HCT116 (cell line): ENCODE results near the gene CNN1. TPM values are rescaled to one million over a fixed set of nuclear protein-coding genes. Genes with fewer than 3 reads are reported as not detected.

Experiments
- ATAC-seq: fragments of 200-7000 bp; cut with Tn5 transposase; 2 replicates; pipeline ENCODE4 v1.9.1; 2020; ENCODE audit warnings: mild to moderate bottlenecking, moderate library complexity
- BruUV-seq: library from RNA; stranded (reverse); fragments of 400-500 nt; replicated peaks from 2 replicates; lab custom pipeline; 2021; lab: Mats Ljungman, UMichigan
- CTCF ChIA-PET: fragments of 300-600 bp; sonication (Branson Sonifier 250); formaldehyde crosslinking; loops from one replicate; lab custom pipeline; 2021; ENCODE audit warnings: antibody characterized with exemption; lab: Charles Lee
- POLR2A ChIA-PET: fragments of 300-600, 350-600 bp; sonication (Branson Sonifier 250); formaldehyde crosslinking; loops from one replicate; lab custom pipeline; 2021; ENCODE audit warnings: antibody characterized with exemption; lab: Charles Lee
- RAD21 ChIA-PET, 2 experiments: fragments of 300-600 bp; sonication (Branson Sonifier 250); formaldehyde crosslinking; loops; one replicate each; lab custom pipeline; 2023; ENCODE audit warnings: low total read pairs in 2 of 2; ENCODE audit not compliant: uncharacterized antibody in 2 of 2, unreplicated experiment in 2 of 2, low non-redundant PET in 1 of 2; lab: Charles Lee
- DNase-seq: peaks from one replicate; pipeline ENCODE4 v3.0.0-alpha.2; 2010; ENCODE audit warnings: low read depth, low spot score
- H2AFZ ChIP-seq: fragments of 200-600 bp; shearing (Covaris generic), sonication (generic); 2 replicates; pipeline ENCODE4 v1.6.1; 2017; ENCODE audit warnings: low read depth, mixed run types, mixed read lengths, antibody characterized with exemption, low read length; ENCODE audit not compliant: poor library complexity, severe bottlenecking
- H3K27ac ChIP-seq: 2 replicates; pipeline ENCODE4 v1.5.1; 2012; ENCODE audit warnings: low read depth, low read length
- H3K27me3 ChIP-seq: fragments of 200-600 bp; sonication (generic); 2 replicates; pipeline ENCODE4 v1.6.1; 2016; ENCODE audit warnings: mixed run types, low read length, mixed read lengths; ENCODE audit not compliant: insufficient read depth
- H3K36me3 ChIP-seq, 2 experiments: fragments of 200-500 bp in 1 of 2; fragments of 200-600 bp in 1 of 2; sonication (Bioruptor generic) in 1 of 2; sonication (generic) in 1 of 2; 2 replicates each; pipeline versions ENCODE4 v1.5.1 to v1.6.1; 2014 to 2016; ENCODE audit warnings: low read length in 2 of 2, inconsistent platforms in 1 of 2, mixed read lengths in 1 of 2, mixed run types in 1 of 2; ENCODE audit not compliant: insufficient read depth in 2 of 2, control insufficient read depth in 1 of 2
- H3K4me1 ChIP-seq, 2 experiments: fragments of 200-600 bp in 1 of 2; sonication (generic) in 1 of 2; 2 replicates each; pipeline versions ENCODE4 v1.5.1 to v1.6.1; 2012 to 2017; ENCODE audit warnings: low read length in 2 of 2, inconsistent platforms in 1 of 2, mild to moderate bottlenecking in 1 of 2, mixed read lengths in 1 of 2, mixed run types in 1 of 2, moderate library complexity in 1 of 2; ENCODE audit not compliant: insufficient read depth in 2 of 2, control insufficient read depth in 1 of 2
- H3K4me2 ChIP-seq: fragments of 200-600 bp; sonication (generic); 2 replicates; pipeline ENCODE4 v1.6.1; 2017; ENCODE audit warnings: mixed run types, low read length, mixed read lengths
- H3K4me3 ChIP-seq, 2 experiments: fragments of 200-600 bp in 1 of 2; sonication (generic) in 1 of 2; replicated peaks in 1 of 2; 2 replicates each; pipeline ENCODE4 v1.5.1; 2011 to 2016; ENCODE audit warnings: low read length in 2 of 2, control low read depth in 1 of 2, low read depth in 1 of 2, mild to moderate bottlenecking in 1 of 2, mixed read lengths in 1 of 2, mixed run types in 1 of 2
- H3K79me2 ChIP-seq: fragments of 200-600 bp; sonication (generic); 2 replicates; pipeline ENCODE4 v1.6.1; 2017; ENCODE audit warnings: mild to moderate bottlenecking, mixed run types, low read length, moderate library complexity, mixed read lengths; ENCODE audit not compliant: insufficient read depth
- H3K9ac ChIP-seq: fragments of 200-600 bp; sonication (generic); 2 replicates; pipeline ENCODE4 v1.6.1; 2016; ENCODE audit warnings: low read length, mixed read lengths
- H3K9me2 ChIP-seq: fragments of 200-600 bp; sonication (generic), shearing (Covaris generic); 2 replicates; pipeline ENCODE4 v1.6.1; 2017; ENCODE audit warnings: mixed run types, mild to moderate bottlenecking, moderate library complexity; ENCODE audit not compliant: insufficient read depth
- H3K9me3 ChIP-seq, 2 experiments: fragments of 200-500 bp in 1 of 2; fragments of 200-600 bp in 1 of 2; sonication (Bioruptor generic) in 1 of 2; sonication (generic) in 1 of 2; 2 replicates each; pipeline ENCODE4 v1.6.1; 2014 to 2017; ENCODE audit warnings: low read length in 2 of 2, mixed read lengths in 2 of 2, inconsistent platforms in 1 of 2, low read depth in 1 of 2, mild to moderate bottlenecking in 1 of 2, mixed run types in 1 of 2, moderate library complexity in 1 of 2; ENCODE audit not compliant: control insufficient read depth in 1 of 2, insufficient read depth in 1 of 2
- H4K20me1 ChIP-seq: fragments of 200-600 bp; sonication (generic), shearing (Covaris generic); 2 replicates; pipeline ENCODE4 v1.6.1; 2017; ENCODE audit warnings: mixed run types, mild to moderate bottlenecking, moderate library complexity; ENCODE audit not compliant: insufficient read depth
- FOSL1 ChIP-seq: IDR thresholded peaks from 2 replicates; pipeline ENCODE4 v1.6.1; 2012; ENCODE audit warnings: low read depth
- POLR2AphosphoS5 ChIP-seq: IDR thresholded peaks from 2 replicates; pipeline ENCODE4 v1.6.1; 2011; ENCODE audit warnings: mild to moderate bottlenecking, low read depth, low read length, moderate library complexity
- RAD21 ChIP-seq: IDR thresholded peaks from 2 replicates; pipeline ENCODE4 v1.6.1; 2012; ENCODE audit warnings: low read depth, mild to moderate bottlenecking
- SIN3A ChIP-seq: IDR thresholded peaks from 2 replicates; pipeline ENCODE4 v1.6.1; 2012; ENCODE audit warnings: low read depth
- SP1 ChIP-seq: IDR thresholded peaks from 2 replicates; pipeline ENCODE4 v1.6.1; 2012; ENCODE audit warnings: low read depth
- SRF ChIP-seq: IDR thresholded peaks from 2 replicates; pipeline ENCODE4 v1.6.1; 2012; ENCODE audit warnings: low read depth
- TCF7L2 ChIP-seq: IDR thresholded peaks from 2 replicates; pipeline ENCODE4 v1.7.0; 2011; ENCODE audit warnings: borderline replicate concordance, inconsistent platforms; ENCODE audit not compliant: insufficient read depth, insufficient read length; ENCODE audit errors: extremely low read depth
- ZNF274 ChIP-seq: fragments of 200-500 bp; sonication (Bioruptor generic); IDR thresholded peaks from 2 replicates; pipeline ENCODE4 v1.6.1; 2014; ENCODE audit warnings: mild to moderate bottlenecking, low read depth, low read length, inconsistent platforms
- intact Hi-C: fragments of 100-400 bp; cut with micrococcal nuclease; formaldehyde crosslinking; loops from 2 replicates; pipeline ENCODE4 v1.10.0; 2022
- total RNA-seq: library from RNA; stranded (reverse); gene quantifications from one replicate; pipeline ENCODE4 v1.2.1, GENCODE V29; 2021; ENCODE audit not compliant: unreplicated experiment
- TF ChIP-seq, protein P1 (sequence below): IDR thresholded peaks from 2 replicates; pipeline ENCODE4 v1.6.1; 2012; ENCODE audit warnings: low read depth
- TF ChIP-seq, protein P2 (sequence below): IDR thresholded peaks from 2 replicates; pipeline ENCODE4 v1.6.1; 2012
- TF ChIP-seq, protein P3 (sequence below): IDR thresholded peaks from 2 replicates; pipeline ENCODE4 v1.6.1; 2012

The CNN1 gene
- total RNA-seq, 1 experiment from 2014 or later = 0.64 TPM

DNA sequence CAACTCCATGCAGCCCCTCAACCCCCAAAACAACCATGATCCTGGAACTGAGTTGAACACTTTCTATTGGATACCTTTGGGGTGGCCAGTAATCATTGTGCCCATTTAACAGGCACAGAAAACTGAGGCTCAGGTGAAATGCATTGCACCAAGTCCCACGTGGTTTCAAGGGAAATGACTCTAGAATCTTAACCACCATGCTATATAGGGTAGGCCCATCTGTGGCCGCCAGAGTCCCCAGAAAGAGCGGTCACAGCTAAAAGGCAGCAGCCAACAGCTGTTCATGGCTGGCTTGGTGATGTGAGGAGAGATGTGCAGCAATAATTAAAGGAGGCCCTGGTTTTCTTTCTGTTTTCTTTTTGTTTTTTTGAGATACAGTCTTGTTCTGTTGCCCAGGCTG is 2.6 kb downstream of the CNN1 start:
- Histone ChIP-seq H3K4me3 (no peak overlapping the region), H3K36me3 (no peaks in the 10 kb centered on the region), H3K9me3 (no peaks in the 10 kb centered on the region), H4K20me1 (no peaks in the 10 kb centered on the region), H3K4me1 (peaks cover 1 to 17% of the 10 kb centered on the region in 2 experiments; a peak in 3 of 4 replicates), H3K27ac (no peak overlapping the region), H3K4me2 (no peak overlapping the region), H2AFZ (no peak overlapping the region), H3K9ac (no peak overlapping the region), H3K27me3 (no peaks in the 10 kb centered on the region), H3K9me2 (no peaks in the 10 kb centered on the region), H3K79me2 (no peaks in the 10 kb centered on the region)
- CTCF ChIA-PET = no interaction called here
- no peak for DNase-seq
- POLR2A ChIA-PET = no interaction called here
- RAD21 ChIA-PET = no interaction called here
- no TSS peak for BruUV-seq
- intact Hi-C loops = no loop called here
- no peak for ATAC-seq
- TF ChIP-seq TCF7L2 = no peak
- no peak for TF ChIP-seq SP1
- TF ChIP-seq, protein P1, sequence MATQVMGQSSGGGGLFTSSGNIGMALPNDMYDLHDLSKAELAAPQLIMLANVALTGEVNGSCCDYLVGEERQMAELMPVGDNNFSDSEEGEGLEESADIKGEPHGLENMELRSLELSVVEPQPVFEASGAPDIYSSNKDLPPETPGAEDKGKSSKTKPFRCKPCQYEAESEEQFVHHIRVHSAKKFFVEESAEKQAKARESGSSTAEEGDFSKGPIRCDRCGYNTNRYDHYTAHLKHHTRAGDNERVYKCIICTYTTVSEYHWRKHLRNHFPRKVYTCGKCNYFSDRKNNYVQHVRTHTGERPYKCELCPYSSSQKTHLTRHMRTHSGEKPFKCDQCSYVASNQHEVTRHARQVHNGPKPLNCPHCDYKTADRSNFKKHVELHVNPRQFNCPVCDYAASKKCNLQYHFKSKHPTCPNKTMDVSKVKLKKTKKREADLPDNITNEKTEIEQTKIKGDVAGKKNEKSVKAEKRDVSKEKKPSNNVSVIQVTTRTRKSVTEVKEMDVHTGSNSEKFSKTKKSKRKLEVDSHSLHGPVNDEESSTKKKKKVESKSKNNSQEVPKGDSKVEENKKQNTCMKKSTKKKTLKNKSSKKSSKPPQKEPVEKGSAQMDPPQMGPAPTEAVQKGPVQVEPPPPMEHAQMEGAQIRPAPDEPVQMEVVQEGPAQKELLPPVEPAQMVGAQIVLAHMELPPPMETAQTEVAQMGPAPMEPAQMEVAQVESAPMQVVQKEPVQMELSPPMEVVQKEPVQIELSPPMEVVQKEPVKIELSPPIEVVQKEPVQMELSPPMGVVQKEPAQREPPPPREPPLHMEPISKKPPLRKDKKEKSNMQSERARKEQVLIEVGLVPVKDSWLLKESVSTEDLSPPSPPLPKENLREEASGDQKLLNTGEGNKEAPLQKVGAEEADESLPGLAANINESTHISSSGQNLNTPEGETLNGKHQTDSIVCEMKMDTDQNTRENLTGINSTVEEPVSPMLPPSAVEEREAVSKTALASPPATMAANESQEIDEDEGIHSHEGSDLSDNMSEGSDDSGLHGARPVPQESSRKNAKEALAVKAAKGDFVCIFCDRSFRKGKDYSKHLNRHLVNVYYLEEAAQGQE = no peak
- no peak for TF ChIP-seq SRF
- TF ChIP-seq, protein P2, sequence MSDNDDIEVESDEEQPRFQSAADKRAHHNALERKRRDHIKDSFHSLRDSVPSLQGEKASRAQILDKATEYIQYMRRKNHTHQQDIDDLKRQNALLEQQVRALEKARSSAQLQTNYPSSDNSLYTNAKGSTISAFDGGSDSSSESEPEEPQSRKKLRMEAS = no peak
- TF ChIP-seq, protein P3, sequence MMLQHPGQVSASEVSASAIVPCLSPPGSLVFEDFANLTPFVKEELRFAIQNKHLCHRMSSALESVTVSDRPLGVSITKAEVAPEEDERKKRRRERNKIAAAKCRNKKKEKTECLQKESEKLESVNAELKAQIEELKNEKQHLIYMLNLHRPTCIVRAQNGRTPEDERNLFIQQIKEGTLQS = no peak
- no peak for TF ChIP-seq POLR2AphosphoS5
- no peak for TF ChIP-seq SIN3A
- no peak for TF ChIP-seq ZNF274
- TF ChIP-seq FOSL1 = no peak
- TF ChIP-seq RAD21 = no peak
